Uterus (tissue), 4 donors: ENCODE data around the gene RBM24. TPM values are rescaled to one million over a fixed set of nuclear protein-coding genes. Genes with fewer than 3 reads are reported as not detected.
"Not testable (repeated sequence)": the region's sequence is repeated elsewhere in the genome, so short reads cannot be mapped to it uniquely, and the experiment has no call there.

Experiments
- DNase-seq, 2 donors: peaks; one replicate each; pipeline ENCODE4 v3.0.0-alpha.2; 2019 to 2020
- H3K27ac ChIP-seq, 2 donors: fragments of 200-600 bp; sonication (generic); 1 replicate in 1 of 2; 2 replicates in 1 of 2; pipeline ENCODE4 v1.5.1; 2016 to 2018
- H3K27me3 ChIP-seq, 2 donors: fragments of 200-600 bp; sonication (generic); one replicate each; pipeline ENCODE4 v1.5.1; 2018 to 2019; ENCODE audit warnings: control low read depth in 1 of 2
- H3K36me3 ChIP-seq, 2 donors: fragments of 200-600 bp; sonication (generic); one replicate each; pipeline ENCODE4 v1.5.1; 2019; ENCODE audit warnings: control low read depth in 1 of 2
- H3K4me1 ChIP-seq, 2 donors: fragments of 200-600 bp; sonication (generic); one replicate each; pipeline ENCODE4 v1.5.1; 2018 to 2019; ENCODE audit warnings: control low read depth in 1 of 2
- H3K4me3 ChIP-seq, 2 donors: fragments of 200-600 bp; sonication (generic); 1 replicate in 1 of 2; 2 replicates in 1 of 2; pipeline ENCODE4 v1.5.1; 2018 to 2019; ENCODE audit warnings: mild to moderate bottlenecking in 1 of 2
- H3K9me3 ChIP-seq, 2 donors: fragments of 200-600 bp; sonication (generic); one replicate each; pipeline ENCODE4 v1.5.1; 2019; ENCODE audit warnings: control low read depth in 1 of 2
- POLR2A ChIP-seq, 2 donors: fragments of 450-650 bp; IDR thresholded peaks; one replicate each; pipeline ENCODE4 v1.6.1; 2016; ENCODE audit warnings: antibody characterized with exemption in 2 of 2, mild to moderate bottlenecking in 1 of 2, moderate library complexity in 1 of 2
- intact Hi-C: fragments of 100-400 bp; cut with DNase I; formaldehyde crosslinking; loops from one replicate; pipeline ENCODE4 v1.15.1; 2023; ENCODE audit warnings: low total_unique reads
- total RNA-seq, 4 donors: library from RNA; depleted of rRNA in 3 of 4; stranded (reverse); fragments of >200 nt in 3 of 4; gene quantifications; one replicate each; pipeline versions ENCODE4 v1.1.0 to v1.2.4, GENCODE V29; 2014 to 2023
- TF ChIP-seq, protein P1 (sequence below), 4 experiments: fragments of 200-600 bp in 2 of 4; fragments of 450-650 bp in 2 of 4; sonication (generic) in 2 of 4; IDR thresholded peaks; one replicate each; pipeline ENCODE4 v1.5.1; 2016 to 2019; ENCODE audit warnings: antibody characterized with exemption in 4 of 4, mild to moderate bottlenecking in 2 of 4, moderate library complexity in 1 of 4
- donor health status: DM: yes; HTN: yes; CAD: no.

RBM24 gene
- total RNA-seq, 4 donors from 2014 or later: 2.0 to 69.4 (median 27.0) TPM

GRCh38 chr6:17313971-17314370 lies 32.8 kb downstream of the RBM24 start:
- Histone ChIP-seq H3K27ac (no peak overlapping the region), H3K27me3 (no peaks in the 10 kb centered on the region), H3K9me3 (no peaks in the 10 kb centered on the region), H3K36me3 (no peaks in the 10 kb centered on the region), H3K4me3 (no peak overlapping the region), H3K4me1 (no peaks in the 10 kb centered on the region)
- TF ChIP-seq, protein P1, sequence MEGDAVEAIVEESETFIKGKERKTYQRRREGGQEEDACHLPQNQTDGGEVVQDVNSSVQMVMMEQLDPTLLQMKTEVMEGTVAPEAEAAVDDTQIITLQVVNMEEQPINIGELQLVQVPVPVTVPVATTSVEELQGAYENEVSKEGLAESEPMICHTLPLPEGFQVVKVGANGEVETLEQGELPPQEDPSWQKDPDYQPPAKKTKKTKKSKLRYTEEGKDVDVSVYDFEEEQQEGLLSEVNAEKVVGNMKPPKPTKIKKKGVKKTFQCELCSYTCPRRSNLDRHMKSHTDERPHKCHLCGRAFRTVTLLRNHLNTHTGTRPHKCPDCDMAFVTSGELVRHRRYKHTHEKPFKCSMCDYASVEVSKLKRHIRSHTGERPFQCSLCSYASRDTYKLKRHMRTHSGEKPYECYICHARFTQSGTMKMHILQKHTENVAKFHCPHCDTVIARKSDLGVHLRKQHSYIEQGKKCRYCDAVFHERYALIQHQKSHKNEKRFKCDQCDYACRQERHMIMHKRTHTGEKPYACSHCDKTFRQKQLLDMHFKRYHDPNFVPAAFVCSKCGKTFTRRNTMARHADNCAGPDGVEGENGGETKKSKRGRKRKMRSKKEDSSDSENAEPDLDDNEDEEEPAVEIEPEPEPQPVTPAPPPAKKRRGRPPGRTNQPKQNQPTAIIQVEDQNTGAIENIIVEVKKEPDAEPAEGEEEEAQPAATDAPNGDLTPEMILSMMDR (IDR thresholded peaks at IDR 0.05): no peak
- no peak for TF ChIP-seq POLR2A (IDR thresholded peaks at IDR 0.05)
- DNase-seq: no peak
- intact Hi-C loops: no loop called here

- H3K4me3 ChIP-seq: no peak overlapping the region
- H3K36me3 ChIP-seq: no peaks in the 10 kb centered on the region
- H3K4me1 ChIP-seq: no peaks in the 10 kb centered on the region
- no peak for TF ChIP-seq POLR2A (IDR thresholded peaks at IDR 0.05)
- TF ChIP-seq, protein P1 (IDR thresholded peaks at IDR 0.05): no peak
- H3K9me3 ChIP-seq: no peaks in the 10 kb centered on the region
- no peak overlapping the region for H3K27ac ChIP-seq
- no peaks in the 10 kb centered on the region for H3K27me3 ChIP-seq
- no peak for DNase-seq
- intact Hi-C loops: no loop called here
Observed at GRCh38 chr6:17315262-17315661, 34.1 kb downstream of the RBM24 start.

GRCh38 chr6:17318435-17319165 lies 37.4 kb downstream of the RBM24 start:
- Histone ChIP-seq H3K9me3 (no peaks in the 10 kb centered on the region), H3K4me3 (no peak overlapping the region), H3K4me1 (no peaks in the 10 kb centered on the region), H3K27ac (no peak overlapping the region), H3K36me3 (no peaks in the 10 kb centered on the region), H3K27me3 (no peaks in the 10 kb centered on the region)
- intact Hi-C loops: no loop called here
- DNase-seq: no peak
- TF ChIP-seq, protein P1 (IDR thresholded peaks at IDR 0.05): no peak
- TF ChIP-seq POLR2A (IDR thresholded peaks at IDR 0.05): no peak

DNA sequence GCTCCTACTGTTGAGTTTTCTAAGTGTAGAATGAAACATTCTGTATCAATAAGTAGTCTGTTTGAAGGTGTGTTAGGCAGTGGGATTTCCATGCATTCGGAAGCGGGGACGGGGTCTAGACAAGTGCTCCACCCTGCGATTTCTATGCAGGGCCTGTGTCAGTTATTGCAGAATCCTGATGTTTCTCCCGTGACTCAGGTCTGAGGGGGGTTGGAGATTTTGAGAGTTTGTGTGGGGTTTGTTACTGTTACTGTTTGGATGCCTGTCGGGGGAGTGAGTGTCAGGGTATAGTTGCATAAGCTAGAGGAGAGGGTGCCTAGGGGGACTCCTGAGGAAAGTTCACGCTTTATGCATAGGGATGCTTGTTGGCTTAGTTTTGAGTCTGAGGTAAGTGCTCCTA lies 39.1 kb downstream of the RBM24 start:
- H3K4me1 ChIP-seq, intact Hi-C loops, H3K4me3 ChIP-seq: not testable (repeated sequence)

DNA sequence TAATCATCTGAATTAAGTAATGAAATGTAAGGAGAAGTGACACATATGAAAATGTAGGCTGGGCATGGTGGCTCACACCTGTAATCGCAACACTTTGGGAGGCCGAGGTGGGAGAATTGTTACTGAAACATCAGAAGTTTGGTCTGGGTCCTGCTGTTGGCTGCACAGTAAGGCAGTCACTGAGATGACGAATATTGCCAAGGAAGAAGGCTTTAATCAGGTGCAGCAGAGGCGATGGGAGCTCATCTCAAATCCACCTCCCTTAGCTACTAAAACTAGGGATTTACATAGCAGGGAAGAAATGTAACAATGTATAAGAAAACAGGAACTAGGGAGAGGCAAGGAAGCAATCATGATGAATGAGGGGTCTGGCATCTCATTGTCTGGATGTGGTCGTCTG lies 50.1 kb downstream of the RBM24 start:
- DNase-seq: no peak
- intact Hi-C loops: no loop called here
- H3K27ac ChIP-seq: no peak overlapping the region
- no peaks in the 10 kb centered on the region for H3K27me3 ChIP-seq
- no peaks in the 10 kb centered on the region for H3K4me1 ChIP-seq
- no peaks in the 10 kb centered on the region for H3K9me3 ChIP-seq
- H3K36me3 ChIP-seq: no peaks in the 10 kb centered on the region
- no peak overlapping the region for H3K4me3 ChIP-seq
- TF ChIP-seq, protein P1 (IDR thresholded peaks at IDR 0.05): no peak
- TF ChIP-seq POLR2A (IDR thresholded peaks at IDR 0.05): no peak

More for the DNA sequence above, 39.1 kb downstream of the RBM24 start:
- not testable (repeated sequence) for H3K27ac ChIP-seq, H3K27me3 ChIP-seq, DNase-seq, H3K36me3 ChIP-seq, H3K9me3 ChIP-seq
